NCI-H1436 treated with DMSO at 0.1 percent for 48 hours (cell line): ENCODE measurements around the gene USP31.

Source experiments
- DNase-seq: peaks from one replicate; lab custom pipeline; 2025; lab: John Stamatoyannopoulos, UW

The USP31 gene

GRCh38 chr16:23092072-23092800, 57.0 kb downstream of the USP31 start:
- DNase-seq = no peak

- DNase-seq = no peak
Observed at GRCh38 chr16:23089111-23089510, 60.1 kb downstream of the USP31 start.

- no peak for DNase-seq
Observed at GRCh38 chr16:23088018-23088417, 61.2 kb downstream of the USP31 start.

- no peak for DNase-seq
Observed at GRCh38 chr16:23085949-23086348, 63.3 kb downstream of the USP31 start.

GRCh38 chr16:23082161-23082788, 67.0 kb downstream of the USP31 start:
- no peak for DNase-seq

GRCh38 chr16:23081675-23082119, 67.6 kb downstream of the USP31 start:
- no peak for DNase-seq

GRCh38 chr16:23080747-23081146, 68.5 kb downstream of the USP31 start:
- DNase-seq = no peak

- DNase-seq = no peak
Observed at GRCh38 chr16:23080329-23080728, 68.9 kb downstream of the USP31 start.

GRCh38 chr16:23079675-23080301, 69.5 kb downstream of the USP31 start:
- DNase-seq = no peak

- DNase-seq = no peak
Observed at GRCh38 chr16:23074423-23074822, 74.8 kb downstream of the USP31 start.

- DNase-seq = no peak
Observed at GRCh38 chr16:23072769-23073549, 76.3 kb downstream of the USP31 start.

GRCh38 chr16:23072084-23072599, 77.1 kb downstream of the USP31 start:
- no peak for DNase-seq

- DNase-seq = no peak
Observed at GRCh38 chr16:23071196-23072083, 77.8 kb downstream of the USP31 start.

- no peak for DNase-seq
Observed at GRCh38 chr16:23069844-23070243, 79.4 kb downstream of the USP31 start.

GRCh38 chr16:23068079-23068736, 81.0 kb downstream of the USP31 start:
- DNase-seq = no peak

GRCh38 chr16:23066676-23067075, 82.6 kb downstream of the USP31 start:
- no peak for DNase-seq

GRCh38 chr16:23064639-23065038, 84.6 kb downstream of the USP31 start:
- no peak for DNase-seq

- no peak for DNase-seq
Observed at GRCh38 chr16:23062524-23062923, 86.7 kb downstream of the USP31 start.

- DNase-seq = no peak
Observed at GRCh38 chr16:23061669-23062068, 87.6 kb downstream of the USP31 start.

GRCh38 chr16:23060458-23061320, 88.6 kb downstream of the USP31 start:
- DNase-seq = no peak
